ENCODE measurements around the gene ULK1. TPM values are rescaled to one million over a fixed set of nuclear protein-coding genes. Genes with fewer than 3 reads are reported as not detected.

Gene ULK1
- total RNA-seq, 1 experiment from 2014 or later: 67.8 TPM

GRCh38 chr12:131927110-131928079, 33.0 kb downstream of the ULK1 start (continued):
- TF ChIP-seq USF2 (CRISPR knock-in tag; IDR thresholded peaks at IDR 0.05): no peak
- no peak for TF ChIP-seq JUN (CRISPR knock-in tag; IDR thresholded peaks at IDR 0.05)
- no peak for TF ChIP-seq OVOL2 (CRISPR knock-in tag; IDR thresholded peaks at IDR 0.05; ENCODE audit: borderline replicate concordance)
- TF ChIP-seq GTF2I (CRISPR knock-in tag; conservative IDR thresholded peaks at IDR 0.05): no peak

GRCh38 chr12:131928080-131928710, 33.8 kb downstream of the ULK1 start:
- Mint-ChIP-seq H3K36me3 (peaks cover 22% of the 10 kb centered on the region), H3K27me3 (ENCODE audit: low read depth) (peaks cover 5% of the 10 kb centered on the region), H3K27ac (peak overlapping the region; percentile 42), H3K4me1 (peaks cover 10% of the 10 kb centered on the region), H3K9me3 (no peaks in the 10 kb centered on the region), H3K4me3 (peak overlapping the region; percentile 88)
- POLR2A ChIA-PET: interaction anchor here (0.6 to 1.0 kb wide), 3 partner anchors 14 to 32 kb away, joined by 3 to 4 read pairs (median 3); no protein-coding TSS in a partner anchor
- DNase-seq (ENCODE audit: low spot score) (peak; percentile 41), ATAC-seq (peak; percentile 2; the same call in 1 of the 2 replicates)
- CTCF ChIA-PET: interaction anchor here (0.6 to 1.4 kb wide), 4 partner anchors 77 to 476 kb away, joined by 4 to 8 read pairs (median 4); no protein-coding TSS in a partner anchor
- TF ChIP-seq HMGA2 (CRISPR knock-in tag; IDR thresholded peaks at IDR 0.05): no peak
- TF ChIP-seq, protein P1, sequence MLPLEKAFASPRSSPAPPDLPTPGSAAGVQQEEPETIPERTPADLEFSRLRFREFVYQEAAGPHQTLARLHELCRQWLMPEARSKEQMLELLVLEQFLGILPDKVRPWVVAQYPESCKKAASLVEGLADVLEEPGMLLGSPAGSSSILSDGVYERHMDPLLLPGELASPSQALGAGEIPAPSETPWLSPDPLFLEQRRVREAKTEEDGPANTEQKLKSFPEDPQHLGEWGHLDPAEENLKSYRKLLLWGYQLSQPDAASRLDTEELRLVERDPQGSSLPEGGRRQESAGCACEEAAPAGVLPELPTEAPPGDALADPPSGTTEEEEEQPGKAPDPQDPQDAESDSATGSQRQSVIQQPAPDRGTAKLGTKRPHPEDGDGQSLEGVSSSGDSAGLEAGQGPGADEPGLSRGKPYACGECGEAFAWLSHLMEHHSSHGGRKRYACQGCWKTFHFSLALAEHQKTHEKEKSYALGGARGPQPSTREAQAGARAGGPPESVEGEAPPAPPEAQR (CRISPR knock-in tag; IDR thresholded peaks at IDR 0.05): no peak
- no peak for TF ChIP-seq ZNF263 (CRISPR knock-in tag; IDR thresholded peaks at IDR 0.05; ENCODE audit: low read depth)
- TF ChIP-seq ZNF121 (CRISPR knock-in tag; IDR thresholded peaks at IDR 0.05): no peak
- no peak for TF ChIP-seq ZNF671 (CRISPR knock-in tag; IDR thresholded peaks at IDR 0.05)

DNA sequence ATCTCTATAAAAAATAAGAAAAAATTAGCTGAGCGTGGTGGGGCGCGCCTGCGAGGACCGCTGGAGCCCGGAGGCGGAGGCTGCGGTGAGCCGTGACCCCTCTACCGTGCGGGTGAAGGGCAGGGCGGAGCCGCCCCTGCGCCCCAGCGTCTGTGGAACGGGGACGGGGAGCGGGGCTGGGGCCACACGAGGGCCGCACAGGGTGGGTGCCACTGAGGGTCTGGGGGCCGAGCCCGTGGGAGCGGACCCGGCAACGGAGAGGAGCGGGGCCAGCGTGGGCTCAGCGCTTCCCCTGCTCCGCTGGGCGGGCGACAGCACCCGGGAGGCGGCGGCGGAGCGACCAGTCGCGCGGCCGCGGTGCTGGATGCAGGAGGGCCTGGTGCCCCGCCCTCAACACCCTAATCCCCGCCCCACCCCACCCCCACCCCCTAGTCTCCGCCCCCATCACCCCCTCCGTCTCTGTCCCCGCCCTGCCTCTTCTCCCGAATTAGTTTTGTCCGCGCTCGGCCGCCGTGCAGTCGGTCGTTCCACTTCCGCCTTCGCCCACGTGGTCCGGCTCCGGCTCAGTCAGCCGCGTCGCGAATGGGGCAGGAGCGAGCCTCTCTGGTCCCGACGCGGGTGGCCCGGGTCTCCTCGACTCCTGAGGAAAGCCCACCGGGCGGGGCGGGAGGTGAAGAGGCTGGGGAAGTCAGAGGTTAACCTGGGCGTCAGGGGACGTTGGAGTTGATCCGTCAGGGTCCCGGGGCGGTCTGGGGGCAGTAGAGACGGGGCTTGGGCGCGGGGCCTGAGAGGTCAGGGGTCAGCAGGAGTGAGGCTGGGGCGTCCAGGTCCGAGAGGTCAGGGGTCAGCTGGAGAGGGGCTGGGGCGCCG, 34.5 kb downstream of the ULK1 start, which contains the start of gene PUS1:
PUS1 (plus strand) TSS at position 566 of the 870 bp plus-strand sequence. CDS start 447 bp downstream, outside the sequence.
- Mint-ChIP-seq H3K27ac (peak within 1 kb of the TSS; percentile 96), H3K9me3 (no peaks in the 10 kb centered on the region), H3K4me3 (peak within 1 kb of the TSS; percentile 89), H3K27me3 (ENCODE audit: low read depth) (peaks cover 5% of the 10 kb centered on the region), H3K4me1 (peaks cover 10% of the 10 kb centered on the region), H3K36me3 (peaks cover 30% of the 10 kb centered on the region)
- CTCF ChIA-PET: interaction anchor here (1.4 to 1.7 kb wide), 3 partner anchors 21 to 78 kb away, joined by 5 to 9 read pairs (median 8); partner anchors contain the start of gene EP400
- ATAC-seq (peak; percentile 82), DNase-seq (ENCODE audit: low spot score) (peak; percentile 91)
- POLR2A ChIA-PET: interaction anchor here (1.0 to 1.6 kb wide), 3 partner anchors 32 to 69 kb away, joined by 3 to 7 read pairs (median 6); no protein-coding TSS in a partner anchor
- TF ChIP-seq, protein P2, sequence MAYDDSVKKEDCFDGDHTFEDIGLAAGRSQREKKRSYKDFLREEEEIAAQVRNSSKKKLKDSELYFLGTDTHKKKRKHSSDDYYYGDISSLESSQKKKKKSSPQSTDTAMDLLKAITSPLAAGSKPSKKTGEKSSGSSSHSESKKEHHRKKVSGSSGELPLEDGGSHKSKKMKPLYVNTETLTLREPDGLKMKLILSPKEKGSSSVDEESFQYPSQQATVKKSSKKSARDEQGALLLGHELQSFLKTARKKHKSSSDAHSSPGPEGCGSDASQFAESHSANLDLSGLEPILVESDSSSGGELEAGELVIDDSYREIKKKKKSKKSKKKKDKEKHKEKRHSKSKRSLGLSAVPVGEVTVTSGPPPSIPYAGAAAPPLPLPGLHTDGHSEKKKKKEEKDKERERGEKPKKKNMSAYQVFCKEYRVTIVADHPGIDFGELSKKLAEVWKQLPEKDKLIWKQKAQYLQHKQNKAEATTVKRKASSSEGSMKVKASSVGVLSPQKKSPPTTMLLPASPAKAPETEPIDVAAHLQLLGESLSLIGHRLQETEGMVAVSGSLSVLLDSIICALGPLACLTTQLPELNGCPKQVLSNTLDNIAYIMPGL (CRISPR knock-in tag; IDR thresholded peaks at IDR 0.05): peak; percentile 59; the same call in 1 of the 2 replicates
- TF ChIP-seq JAZF1 (CRISPR knock-in tag; IDR thresholded peaks at IDR 0.05): no peak
- TF ChIP-seq GABPB1 (CRISPR knock-in tag; IDR thresholded peaks at IDR 0.05): peak; percentile 74; the same call in 1 of the 2 replicates
- no peak for TF ChIP-seq ELF4 (CRISPR knock-in tag; IDR thresholded peaks at IDR 0.05; ENCODE audit: low read depth)
- TF ChIP-seq AFF4 (CRISPR knock-in tag; IDR thresholded peaks at IDR 0.05; ENCODE audit: borderline replicate concordance): no peak
- peak; percentile 93 for TF ChIP-seq USF2 (CRISPR knock-in tag; IDR thresholded peaks at IDR 0.05)
- no peak for TF ChIP-seq SOX15 (CRISPR knock-in tag; IDR thresholded peaks at IDR 0.05)
